ENCODE measurements around the gene TNS4. TPM values are rescaled to one million over a fixed set of nuclear protein-coding genes. Genes with fewer than 3 reads are reported as not detected.

Gene TNS4
- total RNA-seq, 1 donor from 2014 or later: not detected

DNA sequence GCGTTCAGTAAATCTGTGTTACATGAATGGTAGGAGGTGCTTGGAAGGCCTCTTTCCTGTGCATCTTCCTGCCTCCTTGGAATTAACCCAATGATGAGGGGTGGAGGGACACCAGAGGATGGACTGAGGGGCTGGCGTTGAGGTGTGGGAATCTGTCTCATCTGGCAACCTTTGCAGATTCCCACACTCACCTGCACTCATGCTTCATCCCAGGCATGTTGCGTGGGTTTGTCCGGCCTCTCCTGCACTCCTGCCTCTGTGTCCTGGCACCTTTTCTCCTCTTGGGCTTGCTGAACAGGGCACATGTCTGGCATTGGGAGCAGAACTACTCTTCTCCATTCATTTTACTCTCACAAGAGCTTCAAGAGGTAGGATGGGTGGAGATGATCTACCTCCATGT is 61.3 kb downstream of the TNS4 start:
- Mint-ChIP-seq H3K4me1 (ENCODE audit: low read depth, unreplicated experiment) (peaks cover 12% of the 10 kb centered on the region), H3K27ac (ENCODE audit: unreplicated experiment) (no peak overlapping the region), H3K27me3 (ENCODE audit: low read depth, unreplicated experiment) (peaks cover 13% of the 10 kb centered on the region), H3K36me3 (ENCODE audit: low read depth, unreplicated experiment) (no peaks in the 10 kb centered on the region), H3K9me3 (ENCODE audit: unreplicated experiment) (no peaks in the 10 kb centered on the region), H3K4me3 (ENCODE audit: unreplicated experiment) (no peak overlapping the region)
- Histone ChIP-seq H3K36me3 (ENCODE audit: insufficient read depth, low read length) (no peaks in the 10 kb centered on the region), H3K4me1 (ENCODE audit: insufficient read depth, low read length) (peaks cover 13% of the 10 kb centered on the region), H3K27me3 (ENCODE audit: insufficient read depth, low read length) (no peaks in the 10 kb centered on the region), H3K9me3 (ENCODE audit: insufficient read depth, low read depth, low read length) (no peaks in the 10 kb centered on the region), H3K27ac (ENCODE audit: low read depth, low read length) (no peak overlapping the region), H3K4me3 (ENCODE audit: insufficient read depth, low read depth, low read length) (no peak overlapping the region), H3K9ac (ENCODE audit: low read length) (no peak overlapping the region), H2AFZ (ENCODE audit: low read depth, low read length) (no peak overlapping the region), H4K20me1 (ENCODE audit: insufficient read depth, low read length) (peaks cover 11% of the 10 kb centered on the region), H3K4me2 (ENCODE audit: low read length) (no peak overlapping the region), H3K79me2 (ENCODE audit: insufficient read depth, low read length) (peaks cover 15% of the 10 kb centered on the region)
- TF ChIP-seq EZH2 (IDR thresholded peaks at IDR 0.05; ENCODE audit: insufficient read depth, low read length): no peak
- TF ChIP-seq, protein P1, sequence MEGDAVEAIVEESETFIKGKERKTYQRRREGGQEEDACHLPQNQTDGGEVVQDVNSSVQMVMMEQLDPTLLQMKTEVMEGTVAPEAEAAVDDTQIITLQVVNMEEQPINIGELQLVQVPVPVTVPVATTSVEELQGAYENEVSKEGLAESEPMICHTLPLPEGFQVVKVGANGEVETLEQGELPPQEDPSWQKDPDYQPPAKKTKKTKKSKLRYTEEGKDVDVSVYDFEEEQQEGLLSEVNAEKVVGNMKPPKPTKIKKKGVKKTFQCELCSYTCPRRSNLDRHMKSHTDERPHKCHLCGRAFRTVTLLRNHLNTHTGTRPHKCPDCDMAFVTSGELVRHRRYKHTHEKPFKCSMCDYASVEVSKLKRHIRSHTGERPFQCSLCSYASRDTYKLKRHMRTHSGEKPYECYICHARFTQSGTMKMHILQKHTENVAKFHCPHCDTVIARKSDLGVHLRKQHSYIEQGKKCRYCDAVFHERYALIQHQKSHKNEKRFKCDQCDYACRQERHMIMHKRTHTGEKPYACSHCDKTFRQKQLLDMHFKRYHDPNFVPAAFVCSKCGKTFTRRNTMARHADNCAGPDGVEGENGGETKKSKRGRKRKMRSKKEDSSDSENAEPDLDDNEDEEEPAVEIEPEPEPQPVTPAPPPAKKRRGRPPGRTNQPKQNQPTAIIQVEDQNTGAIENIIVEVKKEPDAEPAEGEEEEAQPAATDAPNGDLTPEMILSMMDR (IDR thresholded peaks at IDR 0.05; ENCODE audit: insufficient read depth, low read depth, low read length): no peak
- DNase-seq (ENCODE audit: low read depth): no peak
- FAIRE-seq: no peak

DNA sequence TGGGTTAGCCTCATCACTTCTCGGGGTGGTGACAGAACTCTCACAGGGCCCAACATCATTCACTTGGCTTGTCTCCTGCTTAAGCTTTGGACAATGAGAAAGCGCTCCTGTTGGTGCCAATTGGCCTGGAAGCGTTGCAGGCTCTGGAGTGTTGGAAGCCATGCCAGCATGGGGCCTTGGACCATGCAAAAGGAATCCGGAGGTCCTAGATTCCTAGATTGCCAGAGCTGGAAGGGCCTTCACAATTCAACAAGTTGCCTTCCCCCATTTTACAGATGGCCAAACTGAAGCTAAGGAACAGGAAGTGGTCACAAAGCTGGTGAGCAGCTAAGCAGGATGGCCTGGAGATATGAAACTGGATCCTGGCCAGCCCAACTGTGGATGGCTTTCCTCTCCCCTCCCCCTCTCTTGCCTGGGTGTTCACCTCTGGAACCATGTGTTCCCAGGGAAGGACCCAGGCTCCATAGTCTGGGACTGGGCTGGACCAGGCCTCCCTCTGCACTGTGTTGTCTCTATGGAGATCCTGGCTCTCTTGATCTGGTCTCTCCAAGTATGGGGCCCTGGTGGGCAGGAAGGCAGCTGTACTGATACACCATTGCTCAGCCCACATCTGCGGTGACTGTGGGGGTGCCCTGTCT is 64.2 kb downstream of the TNS4 start:
- peaks cover 18% of the 10 kb centered on the region for H3K27me3 Mint-ChIP-seq (ENCODE audit: low read depth, unreplicated experiment)
- TF ChIP-seq, protein P1 (IDR thresholded peaks at IDR 0.05; ENCODE audit: insufficient read depth, low read depth, low read length): no peak
- Histone ChIP-seq H3K79me2 (ENCODE audit: insufficient read depth, low read length) (no peaks in the 10 kb centered on the region), H4K20me1 (ENCODE audit: insufficient read depth, low read length) (no peaks in the 10 kb centered on the region), H3K9me3 (ENCODE audit: insufficient read depth, low read depth, low read length) (no peaks in the 10 kb centered on the region), H3K4me1 (ENCODE audit: insufficient read depth, low read length) (no peaks in the 10 kb centered on the region), H3K36me3 (ENCODE audit: insufficient read depth, low read length) (no peaks in the 10 kb centered on the region), H3K27ac (ENCODE audit: low read depth, low read length) (no peak overlapping the region), H2AFZ (ENCODE audit: low read depth, low read length) (no peak overlapping the region), H3K4me3 (ENCODE audit: insufficient read depth, low read depth, low read length) (no peak overlapping the region), H3K4me2 (ENCODE audit: low read length) (no peak overlapping the region), H3K27me3 (ENCODE audit: insufficient read depth, low read length) (no peaks in the 10 kb centered on the region), H3K9ac (ENCODE audit: low read length) (no peak overlapping the region)
- H3K4me1 Mint-ChIP-seq (ENCODE audit: low read depth, unreplicated experiment): peaks cover 3% of the 10 kb centered on the region
- DNase-seq (ENCODE audit: low read depth): no peak
- no peak for FAIRE-seq
- H3K27ac Mint-ChIP-seq (ENCODE audit: unreplicated experiment): no peak overlapping the region
- H3K9me3 Mint-ChIP-seq (ENCODE audit: unreplicated experiment): no peaks in the 10 kb centered on the region
- no peaks in the 10 kb centered on the region for H3K36me3 Mint-ChIP-seq (ENCODE audit: low read depth, unreplicated experiment)
- no peak overlapping the region for H3K4me3 Mint-ChIP-seq (ENCODE audit: unreplicated experiment)

DNA sequence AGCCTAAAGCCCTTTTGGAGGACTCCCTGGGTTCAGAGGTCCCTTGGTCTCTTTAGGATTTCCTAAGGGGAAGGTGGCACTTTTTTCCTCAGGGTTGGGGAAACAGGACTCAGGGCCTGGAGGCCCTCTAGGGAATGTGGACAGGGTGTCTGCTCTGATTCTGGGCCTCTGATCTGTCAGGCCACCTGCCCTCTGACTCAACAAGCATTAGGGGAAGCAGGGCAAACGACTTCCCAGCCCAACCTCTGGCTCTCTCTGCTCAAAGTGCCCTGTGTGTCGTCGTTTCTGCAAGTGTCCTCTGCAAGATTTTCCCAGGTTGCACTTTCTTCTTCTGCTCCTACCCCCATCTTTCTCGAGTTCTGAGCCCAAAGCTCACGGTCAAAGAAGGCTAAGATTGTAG is 64.8 kb downstream of the TNS4 start:
- Histone ChIP-seq H4K20me1 (ENCODE audit: insufficient read depth, low read length) (no peaks in the 10 kb centered on the region), H3K27ac (ENCODE audit: low read depth, low read length) (no peak overlapping the region), H3K4me1 (ENCODE audit: insufficient read depth, low read length) (no peaks in the 10 kb centered on the region), H3K4me3 (ENCODE audit: insufficient read depth, low read depth, low read length) (no peak overlapping the region), H3K9me3 (ENCODE audit: insufficient read depth, low read depth, low read length) (no peaks in the 10 kb centered on the region), H3K4me2 (ENCODE audit: low read length) (no peak overlapping the region), H2AFZ (ENCODE audit: low read depth, low read length) (no peak overlapping the region), H3K79me2 (ENCODE audit: insufficient read depth, low read length) (no peaks in the 10 kb centered on the region), H3K9ac (ENCODE audit: low read length) (no peak overlapping the region), H3K36me3 (ENCODE audit: insufficient read depth, low read length) (no peaks in the 10 kb centered on the region), H3K27me3 (ENCODE audit: insufficient read depth, low read length) (no peaks in the 10 kb centered on the region)
- Mint-ChIP-seq H3K4me3 (ENCODE audit: unreplicated experiment) (no peak overlapping the region), H3K27me3 (ENCODE audit: low read depth, unreplicated experiment) (peaks cover 21% of the 10 kb centered on the region), H3K27ac (ENCODE audit: unreplicated experiment) (no peak overlapping the region), H3K9me3 (ENCODE audit: unreplicated experiment) (no peaks in the 10 kb centered on the region), H3K4me1 (ENCODE audit: low read depth, unreplicated experiment) (peaks cover 3% of the 10 kb centered on the region), H3K36me3 (ENCODE audit: low read depth, unreplicated experiment) (no peaks in the 10 kb centered on the region)
- FAIRE-seq (no peak), DNase-seq (ENCODE audit: low read depth) (no peak)
- TF ChIP-seq, protein P1 (IDR thresholded peaks at IDR 0.05; ENCODE audit: insufficient read depth, low read depth, low read length): no peak
- no peak for TF ChIP-seq EZH2 (IDR thresholded peaks at IDR 0.05; ENCODE audit: insufficient read depth, low read length)

Measured in astrocyte (in vitro differentiated cells and primary cell).